Heart right ventricle (tissue), 16 donors: Measurements from ENCODE around the gene MCOLN2. TPM values are rescaled to one million over a fixed set of nuclear protein-coding genes. Genes with fewer than 3 reads are reported as not detected.

Source experiments
- ATAC-seq, 8 donors: fragments of 200-7000 bp; cut with Tn5 transposase; one replicate each; pipeline ENCODE4 v1.9.1; 2020; ENCODE audit warnings: mild to moderate bottlenecking in 8 of 8, moderate library complexity in 8 of 8, moderate number of reproducible peaks in 1 of 8
- DNase-seq, 2 donors: peaks; one replicate each; pipeline ENCODE4 v3.0.0-alpha.2; 2020
- H3K27ac ChIP-seq, 10 donors: fragments of 200-600 bp; sonication (generic) in 2 of 10; one replicate each; pipeline versions ENCODE4 v1.5.0 to v1.8.0; 2020 to 2022; ENCODE audit warnings: mild to moderate bottlenecking in 3 of 10
- H3K27me3 ChIP-seq, 7 donors: fragments of 200-600 bp; one replicate each; pipeline ENCODE4 v1.8.0; 2021 to 2022; ENCODE audit warnings: mild to moderate bottlenecking in 2 of 7
- H3K36me3 ChIP-seq, 9 donors: fragments of 200-600 bp; sonication (generic) in 1 of 9; one replicate each; pipeline versions ENCODE4 v1.5.0 to v1.8.0; 2020 to 2022; ENCODE audit warnings: mild to moderate bottlenecking in 2 of 9
- H3K4me1 ChIP-seq, 9 donors: fragments of 200-600 bp; sonication (generic) in 1 of 9; one replicate each; pipeline versions ENCODE4 v1.5.0 to v1.8.0; 2020 to 2022; ENCODE audit warnings: mild to moderate bottlenecking in 4 of 9
- H3K4me3 ChIP-seq, 10 donors: fragments of 200-600 bp; sonication (generic) in 2 of 10; one replicate each; pipeline versions ENCODE4 v1.5.0 to v1.8.0; 2020 to 2022; ENCODE audit warnings: mild to moderate bottlenecking in 7 of 10, moderate library complexity in 2 of 10
- H3K9me3 ChIP-seq, 11 donors: fragments of 200-600 bp in 10 of 11; sonication (generic) in 2 of 11; one replicate each; pipeline versions ENCODE4 v1.5.0 to v1.8.0; 2013 to 2022; ENCODE audit warnings: mild to moderate bottlenecking in 2 of 11, control low read depth in 1 of 11, moderate library complexity in 1 of 11
- CTCF ChIP-seq, 9 donors: fragments of 200-600 bp; sonication (generic) in 2 of 9; IDR thresholded peaks; one replicate each; pipeline versions ENCODE4 v1.5.0 to v1.8.0; 2021 to 2022; ENCODE audit warnings: antibody characterized with exemption in 9 of 9, mild to moderate bottlenecking in 5 of 9, moderate library complexity in 1 of 9
- WGBS, 2 donors: extraction: QIAGEN DNeasy Blood & Tissue Kit; methylation state at CpG; one replicate each; pipeline ENCODE4 v1.1.7; 2013; ENCODE audit warnings: inconsistent platforms in 1 of 2; 5-methylcytosine and 5-hydroxymethylcytosine counted together
- intact Hi-C, 10 donors: fragments of 100-400 bp; cut with DNase I; formaldehyde crosslinking; loops; one replicate each; pipeline versions ENCODE4 v1.11.1 to v1.14.2; 2022
- polyA plus RNA-seq, 2 donors: library from polyadenylated mRNA; stranded (reverse); fragments of 200-250 nt; gene quantifications; one replicate each; pipeline ENCODE4 v1.2.3, GENCODE V29; 2013
- total RNA-seq, 10 donors: library from RNA; stranded (reverse); fragmentation: NEBNext Ultra II Directional in 3 of 10; extraction: Animal tissue kit (Norgen Biotek cat#: 25700) in 3 of 10; gene quantifications; one replicate each; pipeline versions ENCODE4 v1.2.1 to v1.2.4, GENCODE V29; 2021 to 2023
- donor health status: Arrhythmogenic right ventricular cardiomyopathy.
- donor health status: ischemic (EF 13 %, LVEDD 7.1; RV severe dilation, severe dysfunction).
- donor health status: healthy with polysubstance abuse.
- donor health status: DM: no; HTN: yes; CAD: no.
- donor health status: DM: no; HTN: no; CAD: no.
- donor health status: ischemic (EF 25% LVEDD 6.9; RV normal size, moderate dysfunction).
- donor health status: ischemic (EF 25% LVEDD 5.7; RV mildly dilated, moderate dysfunction).
- donor health status: healthy.
- donor health status: DM: yes; HTN: yes; CAD: no.
- donor health status: Ischemic cardiomyopathy.
- donor health status: ischemic (EF 35%, LVEDD 5.7; RV mildly dilated, moderate dysfunction).
- donor health status: nonischemic (EF 11% LVEDD 7.7; RV severe dilation, severe dysfunction).
- donor health status: DM: yes; HTN: yes; CAD: no.
- donor health status: PGD.
- donor health status: ischemic (EF 29% LVEDD 5.4; RV normal size, mild dysfunction).
- donor health status: nonischemic (EF 23%, LVEDD 6.1; RV moderate dilation, normal function).

Gene MCOLN2
- total and polyA plus RNA-seq, 12 donors = 0.01 to 2.0 (median 0.15) TPM; not detected in 6

DNA sequence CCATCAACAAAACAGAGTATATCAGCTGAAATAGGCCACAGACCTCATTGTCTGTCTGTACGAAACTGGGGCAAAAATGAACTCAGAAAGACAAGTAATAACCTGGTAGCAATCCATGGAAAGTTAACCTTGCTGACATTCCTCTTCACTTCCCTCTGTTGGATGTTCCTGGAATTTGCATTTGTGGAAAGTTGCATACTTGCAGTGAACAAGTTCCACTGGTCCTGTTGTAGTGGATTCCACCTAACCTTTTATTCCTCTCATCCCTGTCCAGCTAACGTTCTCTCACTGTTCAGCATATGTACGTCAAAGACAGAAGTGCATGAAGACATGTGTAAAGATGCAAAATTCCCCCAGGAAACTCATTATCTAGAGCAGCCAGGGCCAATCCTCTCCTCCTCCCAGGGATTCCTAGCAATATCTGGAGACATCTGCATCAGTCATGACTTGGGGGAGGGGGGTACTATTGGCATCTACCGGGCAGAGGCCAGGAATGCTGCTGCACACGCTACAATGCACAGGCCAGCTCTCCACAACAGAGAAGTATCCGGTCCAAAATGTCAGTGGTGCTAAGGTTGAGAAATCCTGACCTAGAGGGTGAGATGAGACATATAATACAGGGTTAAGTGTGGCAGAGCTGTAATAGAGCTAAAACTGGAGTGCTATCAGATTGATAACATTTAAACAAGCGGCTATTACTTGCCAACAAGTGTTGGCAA, 112.1 kb downstream of the MCOLN2 start:
- peak in 1 of 9 donors; percentile 21 for TF ChIP-seq CTCF (IDR thresholded peaks at IDR 0.05)
- H3K4me1 ChIP-seq = peaks cover 0 to 14% (median 4%) of the 10 kb centered on the region in 9 donors
- peak overlapping the region in 4 of 10 donors; percentile 5 to 47 (median 29) for H3K27ac ChIP-seq
- H3K36me3 ChIP-seq = no peaks in the 10 kb centered on the region
- peaks cover 0 to 6% (median 0%) of the 10 kb centered on the region in 11 donors for H3K9me3 ChIP-seq
- ATAC-seq (peak in 5 of 8 donors; percentile 49 to 88 (median 64)), DNase-seq (no peak)
- H3K4me3 ChIP-seq = no peak overlapping the region
- H3K27me3 ChIP-seq = peaks cover 0 to 3% (median 0%) of the 10 kb centered on the region in 7 donors
- WGBS, 2 donors = 35 to 40% methylated on average over 7 of the region's 7 CpGs
- intact Hi-C loops = loop anchor here in 3 of 10 donors (5.0 to 10.0 kb wide), 2 partner anchors 88 to 90 kb away; no protein-coding TSS in a partner anchor

DNA sequence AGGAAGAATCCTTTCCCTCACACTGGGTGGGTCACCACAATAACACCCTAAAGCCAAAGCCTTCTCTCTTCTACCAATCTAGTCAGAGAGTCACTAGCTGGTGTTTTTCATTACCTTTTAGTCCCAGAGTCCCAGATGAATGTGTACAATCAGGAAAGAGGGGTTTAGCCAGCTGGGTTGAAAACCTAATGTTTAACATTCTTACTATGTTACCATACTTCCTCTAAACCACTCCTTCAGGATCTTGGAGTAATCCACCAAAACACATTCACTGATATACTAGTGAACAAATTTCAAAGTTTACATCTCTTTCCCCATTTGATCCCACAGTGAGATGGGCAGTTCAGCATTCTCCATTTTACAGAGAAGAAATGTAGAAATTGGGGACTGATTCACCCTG, 113.6 kb downstream of the MCOLN2 start:
- H3K4me3 ChIP-seq = no peak overlapping the region
- peaks cover 0 to 3% (median 0%) of the 10 kb centered on the region in 7 donors for H3K27me3 ChIP-seq
- H3K36me3 ChIP-seq = no peaks in the 10 kb centered on the region
- no peak for TF ChIP-seq CTCF (IDR thresholded peaks at IDR 0.05)
- DNase-seq = no peak
- intact Hi-C loops = loop anchor here in 2 of 10 donors (10.0 kb wide), 1 partner anchor 88 kb away; no protein-coding TSS in a partner anchor
- H3K9me3 ChIP-seq = peaks cover 0 to 6% (median 0%) of the 10 kb centered on the region in 11 donors
- ATAC-seq = no peak
- H3K4me1 ChIP-seq = peaks cover 0 to 14% (median 4%) of the 10 kb centered on the region in 9 donors
- H3K27ac ChIP-seq = no peak overlapping the region

DNA sequence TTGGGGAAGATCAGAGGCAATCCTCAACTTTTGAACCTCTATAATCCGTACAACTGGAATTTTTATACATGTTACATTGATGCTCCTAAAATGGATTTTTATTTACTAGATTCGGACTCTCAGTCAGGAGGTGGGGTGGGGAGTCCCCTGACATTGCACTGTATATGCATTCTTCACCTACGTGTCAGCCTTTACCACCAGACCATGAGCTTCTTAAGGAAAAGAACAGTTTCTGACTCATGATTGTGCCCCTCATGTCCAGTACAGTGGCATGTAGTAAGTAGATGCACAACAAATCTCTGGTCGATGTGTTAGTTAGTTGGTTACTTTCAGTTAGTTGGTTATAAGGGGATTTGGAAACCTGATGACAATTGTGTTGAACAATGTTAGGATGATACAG, 119.3 kb downstream of the MCOLN2 start:
- Histone ChIP-seq H3K9me3 (peaks cover 0 to 10% (median 0%) of the 10 kb centered on the region in 11 donors), H3K27me3 (peaks cover 0 to 6% (median 0%) of the 10 kb centered on the region in 7 donors), H3K4me1 (no peaks in the 10 kb centered on the region), H3K27ac (no peak overlapping the region), H3K36me3 (no peaks in the 10 kb centered on the region), H3K4me3 (no peak overlapping the region)
- ATAC-seq = no peak
- intact Hi-C loops = no loop called here
- no peak for TF ChIP-seq CTCF (IDR thresholded peaks at IDR 0.05)
- no peak for DNase-seq
- 83 to 89% methylated on average over 4 of the region's 4 CpGs for WGBS, 2 donors

- Histone ChIP-seq H3K4me1 (no peaks in the 10 kb centered on the region), H3K4me3 (no peak overlapping the region), H3K27me3 (peaks cover 0 to 6% (median 0%) of the 10 kb centered on the region in 7 donors), H3K27ac (no peak overlapping the region), H3K9me3 (peaks cover 0 to 5% (median 0%) of the 10 kb centered on the region in 11 donors), H3K36me3 (no peaks in the 10 kb centered on the region)
- WGBS, 2 donors = 88 to 97% methylated on average over 5 of the region's 5 CpGs
- ATAC-seq = no peak
- no peak for DNase-seq
- intact Hi-C loops = no loop called here
- no peak for TF ChIP-seq CTCF (IDR thresholded peaks at IDR 0.05)
Measured at GRCh38 chr1:84876353-84876752, 120.6 kb downstream of the MCOLN2 start.

Other genes starting within 250 kb of the MCOLN2 start
- gene LPAR3, start 103.9 kb downstream of the MCOLN2 start, total RNA-seq = 10 to 100 TPM in 7 of 10 donors, 1 to 10 TPM in 3; 4.9 to 17.3 (median 11.9) TPM
- 1 to 10 TPM; 4.7 to 8.4 TPM for gene LPAR3, start 103.9 kb downstream of the MCOLN2 start, polyA plus RNA-seq
- under 1 TPM in 9 of 10 donors, not detected in 1; 0.13 to 0.92 (median 0.28) TPM for gene MCOLN3, start 51.4 kb upstream of the MCOLN2 start, total RNA-seq
- gene MCOLN3, start 51.4 kb upstream of the MCOLN2 start, polyA plus RNA-seq = 1 to 10 TPM in 1 of 2 donors, under 1 TPM in 1; 0.13 to 2.7 TPM
- gene SYDE2, start 203.9 kb upstream of the MCOLN2 start, total RNA-seq = 10 to 100 TPM; 16.1 to 24.7 (median 21.4) TPM
- gene SYDE2, start 203.9 kb upstream of the MCOLN2 start, polyA plus RNA-seq = 1 to 10 TPM; 1.1 to 3.0 TPM